ENCODE results near the gene SLC22A17. TPM values are rescaled to one million over a fixed set of nuclear protein-coding genes. Genes with fewer than 3 reads are reported as not detected.

The SLC22A17 gene
- total and polyA plus RNA-seq, 2 of the 13 experiments (the other 11 are each of a cell fraction or from before 2014, with no cell fraction given): 0.95 to 1.1 TPM

DNA sequence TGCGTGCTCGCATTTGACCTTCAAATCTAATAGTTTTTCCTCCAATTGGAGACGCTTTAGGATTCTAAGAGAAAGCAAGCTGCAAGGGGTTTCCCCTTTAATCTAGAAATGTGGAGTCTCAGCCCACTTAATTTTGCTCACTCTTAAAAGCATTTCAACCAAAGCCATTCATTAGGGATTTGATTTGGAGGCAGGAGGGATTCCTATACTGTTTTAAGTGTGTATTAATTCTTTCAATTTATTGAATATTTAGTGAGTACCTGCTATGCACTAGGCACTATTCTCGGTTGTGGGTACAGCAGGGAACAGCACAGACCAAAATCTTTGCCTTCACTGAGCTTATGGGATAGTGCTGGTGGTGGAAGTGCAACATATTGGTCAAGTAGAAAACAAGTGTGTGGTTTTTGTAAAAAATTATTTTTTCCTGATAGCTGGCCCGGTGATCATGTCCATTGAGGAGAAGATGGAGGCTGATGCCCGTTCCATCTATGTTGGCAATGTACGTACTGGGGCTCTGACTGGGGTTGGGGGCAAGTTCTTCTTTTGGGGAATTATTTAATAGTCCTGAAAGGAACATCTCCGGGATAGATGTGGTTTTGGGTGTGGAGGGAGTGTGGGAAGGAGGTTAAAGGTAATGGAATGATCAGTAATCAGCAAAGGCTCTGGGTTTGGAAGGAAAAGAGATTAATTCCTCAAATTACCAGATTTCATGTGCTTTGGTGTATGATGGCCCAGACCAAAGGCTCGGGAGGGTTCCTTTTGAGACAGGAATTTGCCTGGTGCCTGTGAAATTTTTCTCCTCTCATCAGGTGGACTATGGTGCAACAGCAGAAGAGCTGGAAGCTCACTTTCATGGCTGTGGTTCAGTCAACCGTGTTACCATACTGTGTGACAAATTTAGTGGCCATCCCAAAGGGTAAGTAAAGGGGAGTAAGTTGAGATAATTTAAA, 29.8 kb downstream of the SLC22A17 start (continued):
- TF ChIP-seq UBTF (CRISPR knock-in tag; IDR thresholded peaks at IDR 0.05) (0 out of 2 replicates have a peak, but pooled peaks have one; percentile 18), ZNF839 (CRISPR knock-in tag; IDR thresholded peaks at IDR 0.05; ENCODE audit: borderline replicate concordance) (no peak), ZSCAN25 (CRISPR knock-in tag; IDR thresholded peaks at IDR 0.05) (no peak), ZC3H4 (CRISPR knock-in tag; IDR thresholded peaks at IDR 0.05; ENCODE audit: borderline replicate concordance) (no peak), STAT5B (CRISPR knock-in tag; IDR thresholded peaks at IDR 0.05) (no peak), POLR2A (IDR thresholded peaks at IDR 0.05; ENCODE audit: insufficient read depth in 1 of 2, low read depth in 2 of 2, low read length in 2 of 2) (peak in 1 of 2 experiments; percentile 40; a peak in 2 of 4 replicates), SSRP1 (CRISPR knock-in tag; IDR thresholded peaks at IDR 0.05) (no peak; the same call in 1 of the 2 replicates), KDM5A (IDR thresholded peaks at IDR 0.05; ENCODE audit: borderline replicate concordance, low read length) (no peak)
- TF ChIP-seq, protein P1, sequence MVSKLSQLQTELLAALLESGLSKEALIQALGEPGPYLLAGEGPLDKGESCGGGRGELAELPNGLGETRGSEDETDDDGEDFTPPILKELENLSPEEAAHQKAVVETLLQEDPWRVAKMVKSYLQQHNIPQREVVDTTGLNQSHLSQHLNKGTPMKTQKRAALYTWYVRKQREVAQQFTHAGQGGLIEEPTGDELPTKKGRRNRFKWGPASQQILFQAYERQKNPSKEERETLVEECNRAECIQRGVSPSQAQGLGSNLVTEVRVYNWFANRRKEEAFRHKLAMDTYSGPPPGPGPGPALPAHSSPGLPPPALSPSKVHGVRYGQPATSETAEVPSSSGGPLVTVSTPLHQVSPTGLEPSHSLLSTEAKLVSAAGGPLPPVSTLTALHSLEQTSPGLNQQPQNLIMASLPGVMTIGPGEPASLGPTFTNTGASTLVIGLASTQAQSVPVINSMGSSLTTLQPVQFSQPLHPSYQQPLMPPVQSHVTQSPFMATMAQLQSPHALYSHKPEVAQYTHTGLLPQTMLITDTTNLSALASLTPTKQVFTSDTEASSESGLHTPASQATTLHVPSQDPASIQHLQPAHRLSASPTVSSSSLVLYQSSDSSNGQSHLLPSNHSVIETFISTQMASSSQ (IDR thresholded peaks at IDR 0.05; ENCODE audit: low read depth): no peak
- TF ChIP-seq, protein P1 (CRISPR knock-in tag; IDR thresholded peaks at IDR 0.05; ENCODE audit: borderline replicate concordance): no peak
